Measurements from ENCODE around the gene ASB12.

ASB12 gene

DNA sequence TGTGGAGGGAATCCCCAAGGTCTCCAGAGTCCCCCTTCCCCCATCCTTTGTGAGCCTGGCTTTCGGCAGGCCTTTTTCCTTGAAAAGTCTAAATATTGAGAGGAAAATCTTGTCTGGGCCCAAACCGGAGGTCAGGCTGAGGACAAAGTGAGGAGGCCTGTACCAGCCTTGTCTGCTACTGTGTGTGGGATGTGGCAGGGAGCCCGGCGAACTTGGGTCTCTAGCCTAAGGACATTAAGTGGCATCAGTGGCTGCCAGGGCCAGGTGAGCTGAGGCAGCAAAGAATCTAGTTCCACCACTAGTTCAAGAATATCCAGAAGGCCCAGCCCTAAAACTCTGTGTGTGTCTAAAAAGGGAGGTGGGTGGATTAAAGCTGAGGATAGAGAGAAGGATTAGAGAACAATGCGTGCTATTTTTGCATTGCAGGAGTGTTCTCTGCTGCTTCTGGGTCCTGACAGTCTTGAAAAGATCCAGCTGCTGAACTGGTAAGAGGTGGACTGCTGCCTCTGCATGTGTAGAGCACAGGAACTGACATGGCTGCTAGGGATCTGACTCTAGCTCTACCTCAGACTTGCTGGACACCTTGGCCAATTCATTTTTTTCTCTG lies 23.7 kb downstream of the ASB12 start:
- Histone ChIP-seq H3K36me3 (no peaks in the 10 kb centered on the region), H3K9me3 (no peaks in the 10 kb centered on the region), H3K27me3 (no peaks in the 10 kb centered on the region), H3K4me3 (ENCODE audit: low read depth, low read length) (peak overlapping the region; percentile 65), H3K4me1 (peaks cover 3% of the 10 kb centered on the region; the same call in 1 of the 2 replicates)
- no peak for DNase-seq
- TF ChIP-seq, protein P1, sequence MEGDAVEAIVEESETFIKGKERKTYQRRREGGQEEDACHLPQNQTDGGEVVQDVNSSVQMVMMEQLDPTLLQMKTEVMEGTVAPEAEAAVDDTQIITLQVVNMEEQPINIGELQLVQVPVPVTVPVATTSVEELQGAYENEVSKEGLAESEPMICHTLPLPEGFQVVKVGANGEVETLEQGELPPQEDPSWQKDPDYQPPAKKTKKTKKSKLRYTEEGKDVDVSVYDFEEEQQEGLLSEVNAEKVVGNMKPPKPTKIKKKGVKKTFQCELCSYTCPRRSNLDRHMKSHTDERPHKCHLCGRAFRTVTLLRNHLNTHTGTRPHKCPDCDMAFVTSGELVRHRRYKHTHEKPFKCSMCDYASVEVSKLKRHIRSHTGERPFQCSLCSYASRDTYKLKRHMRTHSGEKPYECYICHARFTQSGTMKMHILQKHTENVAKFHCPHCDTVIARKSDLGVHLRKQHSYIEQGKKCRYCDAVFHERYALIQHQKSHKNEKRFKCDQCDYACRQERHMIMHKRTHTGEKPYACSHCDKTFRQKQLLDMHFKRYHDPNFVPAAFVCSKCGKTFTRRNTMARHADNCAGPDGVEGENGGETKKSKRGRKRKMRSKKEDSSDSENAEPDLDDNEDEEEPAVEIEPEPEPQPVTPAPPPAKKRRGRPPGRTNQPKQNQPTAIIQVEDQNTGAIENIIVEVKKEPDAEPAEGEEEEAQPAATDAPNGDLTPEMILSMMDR (IDR thresholded peaks at IDR 0.05; ENCODE audit: low read depth, low read length): no peak

DNA sequence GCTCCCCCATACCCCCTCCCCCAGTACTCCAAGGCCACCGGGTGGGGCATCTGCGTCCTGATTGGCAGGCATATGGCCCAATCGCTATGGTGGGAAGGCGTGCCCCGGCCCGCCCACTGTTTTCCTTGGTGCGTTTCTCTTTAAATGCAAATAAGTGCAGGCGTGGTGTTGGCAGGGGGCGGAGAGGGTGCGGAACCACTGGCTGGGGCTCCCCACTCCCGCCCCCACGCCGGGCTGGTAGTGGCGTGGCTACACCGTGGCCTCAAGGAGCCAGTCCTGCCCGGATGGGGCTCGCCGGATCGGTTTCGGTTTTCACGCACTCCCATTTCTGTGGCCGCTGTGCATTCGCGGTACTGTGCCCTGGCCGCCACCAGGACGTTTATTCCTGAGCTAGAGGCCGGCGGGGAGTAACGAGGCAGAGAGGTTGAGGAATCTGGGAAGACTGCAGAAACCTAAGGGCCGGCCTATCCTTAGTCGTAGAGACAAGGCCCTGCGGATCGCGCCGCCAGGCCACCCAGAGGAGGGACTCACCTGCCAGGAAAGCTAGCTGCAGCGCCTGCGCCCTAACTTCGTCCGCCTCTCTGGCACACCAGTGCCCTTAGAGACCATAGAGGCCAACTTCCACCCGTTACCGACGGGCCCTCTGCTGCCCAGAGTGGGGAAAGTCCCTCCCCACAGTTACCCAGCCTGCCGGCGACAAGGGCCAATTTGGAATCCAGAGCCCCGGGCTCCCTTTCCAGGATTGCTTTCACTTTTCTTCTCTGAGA lies 24.5 kb downstream of the ASB12 start:
- Histone ChIP-seq H3K9me3 (no peaks in the 10 kb centered on the region), H3K36me3 (no peaks in the 10 kb centered on the region), H3K27me3 (no peaks in the 10 kb centered on the region), H3K4me1 (peaks cover 3% of the 10 kb centered on the region; the same call in 1 of the 2 replicates), H3K4me3 (ENCODE audit: low read depth, low read length) (peak overlapping the region; percentile 65)
- peak; percentile 89 for DNase-seq
- TF ChIP-seq, protein P1 (IDR thresholded peaks at IDR 0.05; ENCODE audit: low read depth, low read length): peak; percentile 35

DNA sequence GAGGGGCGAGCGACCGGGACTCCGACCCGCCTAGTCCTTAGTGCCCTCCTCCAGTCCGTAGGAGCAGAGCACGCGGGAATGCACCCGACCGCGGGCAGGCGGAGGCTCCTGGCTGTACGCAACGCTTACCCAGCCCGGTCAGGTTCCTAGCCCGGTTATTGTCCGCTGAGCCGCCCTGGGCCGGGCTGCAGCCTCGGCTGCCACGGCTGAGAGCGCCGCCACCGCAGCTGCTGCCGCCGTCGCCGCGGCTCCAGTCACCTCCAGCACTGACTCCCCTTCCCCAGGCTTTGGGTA lies 25.0 kb downstream of the ASB12 start, which contains the start of gene AMER1:
Gene AMER1 (minus strand): TSS at position 268 of the 294 bp plus-strand sequence. CDS start 12,422 bp downstream, outside the sequence.
- TF ChIP-seq, protein P1 (IDR thresholded peaks at IDR 0.05; ENCODE audit: low read depth, low read length): no peak
- DNase-seq: no peak

GRCh38 chrX:64204701-64205440 lies 25.5 kb downstream of the ASB12 start:
- Histone ChIP-seq H3K36me3 (no peaks in the 10 kb centered on the region; the same call in 1 of the 2 replicates), H3K4me3 (ENCODE audit: low read depth, low read length) (peak overlapping the region; percentile 65), H3K4me1 (peaks cover 3% of the 10 kb centered on the region; the same call in 1 of the 2 replicates), H3K27me3 (no peaks in the 10 kb centered on the region), H3K9me3 (no peaks in the 10 kb centered on the region)
- DNase-seq: peak; percentile 45
- TF ChIP-seq, protein P1 (IDR thresholded peaks at IDR 0.05; ENCODE audit: low read depth, low read length): no peak

More for the DNA sequence above, 25.0 kb downstream of the ASB12 start, which contains the start of gene AMER1:
- Histone ChIP-seq H3K9me3 (no peaks in the 10 kb centered on the region), H3K4me3 (ENCODE audit: low read depth, low read length) (peak within 1 kb of the TSS; percentile 65), H3K36me3 (no peaks in the 10 kb centered on the region; the same call in 1 of the 2 replicates), H3K4me1 (peaks cover 3% of the 10 kb centered on the region; the same call in 1 of the 2 replicates), H3K27me3 (no peaks in the 10 kb centered on the region)

GRCh38 chrX:64204252-64204651 lies 26.2 kb downstream of the ASB12 start:
- Histone ChIP-seq H3K4me1 (peaks cover 3% of the 10 kb centered on the region; the same call in 1 of the 2 replicates), H3K9me3 (no peaks in the 10 kb centered on the region), H3K36me3 (no peaks in the 10 kb centered on the region; the same call in 1 of the 2 replicates), H3K27me3 (no peaks in the 10 kb centered on the region), H3K4me3 (ENCODE audit: low read depth, low read length) (peak overlapping the region; percentile 65)
- TF ChIP-seq, protein P1 (IDR thresholded peaks at IDR 0.05; ENCODE audit: low read depth, low read length): no peak
- peak; percentile 20 for DNase-seq

Data from BE2C (cell line).